DMS79 (cell line): ENCODE results near the gene SMS.
"Not testable (repeated sequence)": the region's sequence is repeated elsewhere in the genome, so short reads cannot be mapped to it uniquely, and the experiment has no call there.

Source experiments
- DNase-seq: peaks from one replicate; lab custom pipeline; 2025; lab: John Stamatoyannopoulos, UW

The SMS gene

GRCh38 chrX:21952624-21953023 lies 12.1 kb downstream of the SMS start:
- DNase-seq, result no peak

GRCh38 chrX:21953195-21953830 lies 12.8 kb downstream of the SMS start:
- DNase-seq, result not testable (repeated sequence)

- DNase-seq, result no peak
Observed at GRCh38 chrX:21955403-21956189, 15.1 kb downstream of the SMS start.

- no peak for DNase-seq
Observed at GRCh38 chrX:21956783-21957182, 16.3 kb downstream of the SMS start.

- no peak for DNase-seq
Observed at GRCh38 chrX:21958187-21958586, 17.7 kb downstream of the SMS start.

- DNase-seq, result no peak
Observed at GRCh38 chrX:21958916-21959315, 18.4 kb downstream of the SMS start.

GRCh38 chrX:21959362-21960051 lies 19.0 kb downstream of the SMS start:
- no peak for DNase-seq

GRCh38 chrX:21960569-21961541 lies 20.3 kb downstream of the SMS start:
- no peak for DNase-seq

GRCh38 chrX:21962361-21962760 lies 21.9 kb downstream of the SMS start:
- DNase-seq, result no peak

GRCh38 chrX:21963269-21963668 lies 22.8 kb downstream of the SMS start:
- DNase-seq, result no peak

- DNase-seq, result no peak
Observed at GRCh38 chrX:21963731-21964405, 23.4 kb downstream of the SMS start.

GRCh38 chrX:21966866-21967265 lies 26.4 kb downstream of the SMS start:
- DNase-seq, result no peak

- DNase-seq, result no peak
Observed at GRCh38 chrX:21968333-21968732, 27.8 kb downstream of the SMS start.

GRCh38 chrX:21970326-21970725 lies 29.8 kb downstream of the SMS start:
- no peak for DNase-seq

- DNase-seq, result no peak
Observed at GRCh38 chrX:21972046-21972445, 31.5 kb downstream of the SMS start.

GRCh38 chrX:21972721-21973120 lies 32.2 kb downstream of the SMS start:
- no peak for DNase-seq

- DNase-seq, result no peak
Observed at GRCh38 chrX:21973321-21974010, 33.0 kb downstream of the SMS start.

- DNase-seq, result peak; percentile 19
Observed at GRCh38 chrX:21974011-21974385, 33.5 kb downstream of the SMS start.

- DNase-seq, result no peak
Observed at GRCh38 chrX:21975242-21975641, 34.7 kb downstream of the SMS start.

GRCh38 chrX:21975812-21976211 lies 35.3 kb downstream of the SMS start:
- DNase-seq, result no peak

- no peak for DNase-seq
Observed at GRCh38 chrX:21978346-21978745, 37.8 kb downstream of the SMS start.
